Measurements from ENCODE around the gene DYNC1H1.

Gene DYNC1H1

GRCh38 chr14:102095871-102096568 is 131.6 kb downstream of the DYNC1H1 start:
- no peak for DNase-seq

GRCh38 chr14:102096569-102097188 is 132.3 kb downstream of the DYNC1H1 start:
- DNase-seq: peak; percentile 68

GRCh38 chr14:102097441-102098135 is 133.2 kb downstream of the DYNC1H1 start:
- DNase-seq: no peak

- DNase-seq: no peak
Measured at GRCh38 chr14:102103062-102103695, 138.8 kb downstream of the DYNC1H1 start.

- DNase-seq: no peak
Measured at GRCh38 chr14:102105369-102105768, 141.0 kb downstream of the DYNC1H1 start.
